Common myeloid progenitor, CD34-positive (primary cell): ENCODE results near the gene ATXN7L1.

Experiments
- CTCF ChIA-PET: fragments of 350-600 bp; sonication (Branson Sonifier 250); formaldehyde crosslinking; loops from one replicate; lab custom pipeline; 2021; ENCODE audit warnings: antibody characterized with exemption; lab: Charles Lee
- POLR2A ChIA-PET: fragments of 350-600 bp; sonication (Branson Sonifier 250); formaldehyde crosslinking; loops from one replicate; lab custom pipeline; 2021; ENCODE audit warnings: antibody characterized with exemption; lab: Charles Lee
- DNase-seq, 3 donors: peaks; one replicate each; pipeline versions ENCODE4 v3.0.0 to v3.0.0-alpha.2; 2013
- H3K27ac ChIP-seq, 2 experiments: 1 replicate in 1 of 2; 2 replicates in 1 of 2; pipeline ENCODE4 v1.7.0; 2013; ENCODE audit warnings: inconsistent platforms in 2 of 2, low read length in 2 of 2, mild to moderate bottlenecking in 2 of 2, low read depth in 1 of 2, moderate library complexity in 1 of 2; ENCODE audit not compliant: severe bottlenecking in 2 of 2, insufficient read depth in 1 of 2, poor library complexity in 1 of 2
- H3K27me3 ChIP-seq, 5 experiments: replicated peaks in 2 of 5; 1 replicate in 3 of 5; 2 replicates in 2 of 5; pipeline versions ENCODE4 v1.6.1 to v1.7.0; 2013; ENCODE audit warnings: low read length in 4 of 5, mild to moderate bottlenecking in 2 of 5, moderate library complexity in 2 of 5, inconsistent platforms in 1 of 5; ENCODE audit not compliant: insufficient read depth in 5 of 5, control insufficient read depth in 4 of 5
- H3K36me3 ChIP-seq, 4 experiments: 1 replicate in 2 of 4; 2 replicates in 2 of 4; pipeline versions ENCODE4 v1.6.1 to v1.7.0; 2013; ENCODE audit warnings: low read length in 3 of 4, control low read depth in 1 of 4, mild to moderate bottlenecking in 1 of 4; ENCODE audit not compliant: control insufficient read depth in 4 of 4, insufficient read depth in 4 of 4
- H3K4me1 ChIP-seq, 4 experiments: 1 replicate in 3 of 4; 2 replicates in 1 of 4; pipeline versions ENCODE4 v1.6.1 to v1.7.1; 2013; ENCODE audit warnings: low read length in 3 of 4, mild to moderate bottlenecking in 3 of 4, control low read depth in 1 of 4, inconsistent platforms in 1 of 4, moderate library complexity in 1 of 4; ENCODE audit not compliant: control insufficient read depth in 4 of 4, insufficient read depth in 4 of 4; ENCODE audit errors: control extremely low read depth in 1 of 4
- H3K4me3 ChIP-seq, 7 experiments: 1 replicate in 4 of 7; 2 replicates in 3 of 7; pipeline versions ENCODE4 v1.5.1 to v1.7.0; 2013; ENCODE audit warnings: mild to moderate bottlenecking in 7 of 7, low read length in 6 of 7, moderate library complexity in 6 of 7, inconsistent platforms in 2 of 7, low read depth in 2 of 7, control low read depth in 1 of 7; ENCODE audit not compliant: insufficient read depth in 4 of 7, control insufficient read depth in 1 of 7; ENCODE audit errors: extremely low read depth in 1 of 7
- H3K9me3 ChIP-seq, 5 experiments: 1 replicate in 4 of 5; 2 replicates in 1 of 5; pipeline versions ENCODE4 v1.6.1 to v1.7.1; 2013; ENCODE audit warnings: low read length in 4 of 5, mild to moderate bottlenecking in 2 of 5, inconsistent platforms in 1 of 5, low read depth in 1 of 5, moderate library complexity in 1 of 5; ENCODE audit not compliant: control insufficient read depth in 4 of 5, insufficient read depth in 2 of 5; ENCODE audit errors: control extremely low read depth in 1 of 5
- WGBS: methylation state at CpG from one replicate; pipeline ENCODE4 v1.1.5; 2013; ENCODE audit not compliant: insufficient coverage; 5-methylcytosine and 5-hydroxymethylcytosine counted together

Gene ATXN7L1

GRCh38 chr7:105894131-105894530 is 17.7 kb upstream of the ATXN7L1 start:
- ChIA-PET CTCF (interaction anchor here (1.1 kb wide), 1 partner anchor 16 kb away, joined by 3 read pairs; no protein-coding TSS in a partner anchor), POLR2A (no interaction called here)
- no peaks in the 10 kb centered on the region for H3K4me1 ChIP-seq
- no peak for DNase-seq
- no peaks in the 10 kb centered on the region for H3K9me3 ChIP-seq
- H3K27ac ChIP-seq = no peak overlapping the region
- H3K4me3 ChIP-seq = no peak overlapping the region
- H3K27me3 ChIP-seq = peaks cover 0 to 14% (median 0%) of the 10 kb centered on the region in 5 experiments
- WGBS = 98% methylated on average over 3 of the region's 3 CpGs
- H3K36me3 ChIP-seq = no peaks in the 10 kb centered on the region

GRCh38 chr7:105892387-105892786 is 16.0 kb upstream of the ATXN7L1 start:
- no peaks in the 10 kb centered on the region for H3K4me1 ChIP-seq

GRCh38 chr7:105890290-105890997 is 14.0 kb upstream of the ATXN7L1 start:
- Histone ChIP-seq H3K9me3 (no peaks in the 10 kb centered on the region), H3K36me3 (no peaks in the 10 kb centered on the region), H3K4me1 (peaks cover 0 to 1% (median 0%) of the 10 kb centered on the region in 4 experiments), H3K27me3 (peaks cover 0 to 8% (median 0%) of the 10 kb centered on the region in 5 experiments), H3K4me3 (no peak overlapping the region), H3K27ac (no peak overlapping the region)
- POLR2A ChIA-PET = no interaction called here
- CTCF ChIA-PET = no interaction called here
- no peak for DNase-seq
- 86% methylated on average over 1 of the region's 4 CpGs for WGBS

More at GRCh38 chr7:105892387-105892786, 16.0 kb upstream of the ATXN7L1 start:
- H3K4me3 ChIP-seq = no peak overlapping the region
- DNase-seq = no peak
- no peaks in the 10 kb centered on the region for H3K36me3 ChIP-seq
- ChIA-PET POLR2A (interaction anchor here (0.5 kb wide), 1 partner anchor 542 kb away, joined by 4 read pairs; no protein-coding TSS in a partner anchor), CTCF (interaction anchor here (1.6 kb wide), 1 partner anchor 13 kb away, joined by 5 read pairs; no protein-coding TSS in a partner anchor)
- no peaks in the 10 kb centered on the region for H3K9me3 ChIP-seq
- 94% methylated on average over 2 of the region's 2 CpGs for WGBS
- no peak overlapping the region for H3K27ac ChIP-seq
- peaks cover 0 to 12% (median 0%) of the 10 kb centered on the region in 5 experiments for H3K27me3 ChIP-seq

GRCh38 chr7:105887569-105888189 is 11.3 kb upstream of the ATXN7L1 start:
- WGBS = 80% methylated on average over 4 of the region's 6 CpGs
- POLR2A ChIA-PET = no interaction called here
- Histone ChIP-seq H3K4me1 (peaks cover 0 to 9% (median 5%) of the 10 kb centered on the region in 4 experiments), H3K27me3 (peaks cover 0 to 5% (median 0%) of the 10 kb centered on the region in 5 experiments), H3K4me3 (no peak overlapping the region), H3K27ac (no peak overlapping the region), H3K36me3 (no peaks in the 10 kb centered on the region), H3K9me3 (no peaks in the 10 kb centered on the region)
- no peak for DNase-seq
- CTCF ChIA-PET = interaction anchor here (0.8 to 1.6 kb wide), 6 partner anchors 9 to 139 kb away, joined by 3 to 5 read pairs (median 3); no protein-coding TSS in a partner anchor

GRCh38 chr7:105886776-105887175 is 10.4 kb upstream of the ATXN7L1 start:
- peaks cover 0 to 9% (median 5%) of the 10 kb centered on the region in 4 experiments for H3K4me1 ChIP-seq
- no peak for DNase-seq
- no peak overlapping the region for H3K4me3 ChIP-seq
- no peaks in the 10 kb centered on the region for H3K9me3 ChIP-seq
- ChIA-PET POLR2A (no interaction called here), CTCF (interaction anchor here (0.8 to 1.2 kb wide), 2 partner anchors 9 to 10 kb away, joined by 3 read pairs; no protein-coding TSS in a partner anchor)
- H3K27ac ChIP-seq = no peak overlapping the region
- peaks cover 0 to 5% (median 0%) of the 10 kb centered on the region in 5 experiments for H3K27me3 ChIP-seq
- WGBS = 100% methylated on average over 2 of the region's 2 CpGs
- H3K36me3 ChIP-seq = no peaks in the 10 kb centered on the region

- Histone ChIP-seq H3K27me3 (peaks cover 0 to 3% (median 0%) of the 10 kb centered on the region in 5 experiments), H3K36me3 (no peaks in the 10 kb centered on the region), H3K27ac (no peak overlapping the region), H3K4me1 (peaks cover 0 to 9% (median 5%) of the 10 kb centered on the region in 4 experiments), H3K4me3 (no peak overlapping the region), H3K9me3 (no peaks in the 10 kb centered on the region)
- CTCF ChIA-PET = interaction anchor here (0.9 to 1.5 kb wide), 2 partner anchors 8 to 229 kb away, joined by 3 to 5 read pairs; no protein-coding TSS in a partner anchor
- 63% methylated on average over 4 of the region's 6 CpGs for WGBS
- POLR2A ChIA-PET = no interaction called here
- DNase-seq = peak; percentile 25 to 85 (median 74)
Measured at GRCh38 chr7:105885387-105886111, 9.2 kb upstream of the ATXN7L1 start.
